Measurements from ENCODE around the gene FALEC. TPM values are rescaled to one million over a fixed set of nuclear protein-coding genes. Genes with fewer than 3 reads are reported as not detected.

The FALEC gene
- total and polyA plus RNA-seq, 9 of the 15 experiments (the other 6 are each of a cell fraction or from before 2014, with no cell fraction given), result 0.15 to 1.8 (median 0.53) TPM; not detected in 5

- TF ChIP-seq ZNF609 (CRISPR knock-in tag; IDR thresholded peaks at IDR 0.05; ENCODE audit: borderline replicate concordance) (no peak), POU5F1 (IDR thresholded peaks at IDR 0.05; ENCODE audit: borderline replicate concordance, low read depth, low read length, partially characterized antibody) (no peak), ZNF551 (CRISPR knock-in tag; IDR thresholded peaks at IDR 0.05) (no peak), ZNF76 (CRISPR knock-in tag; IDR thresholded peaks at IDR 0.05; ENCODE audit: borderline replicate concordance) (no peak), MTA1 (IDR thresholded peaks at IDR 0.05; ENCODE audit: borderline replicate concordance) (no peak), COPS2 (conservative IDR thresholded peaks at IDR 0.05) (no peak), ARID4B (CRISPR knock-in tag; IDR thresholded peaks at IDR 0.05) (no peak), SMAD2 (IDR thresholded peaks at IDR 0.05; ENCODE audit: low read depth, low read length) (no peak), CHD1 (IDR thresholded peaks at IDR 0.05; ENCODE audit: low read length) (no peak), HBP1 (CRISPR knock-in tag; IDR thresholded peaks at IDR 0.05) (no peak), ZNF24 (IDR thresholded peaks at IDR 0.05) (0 out of 2 replicates have a peak, but pooled peaks have one; percentile 5), BCLAF1 (IDR thresholded peaks at IDR 0.05; ENCODE audit: borderline replicate concordance in 1 of 2, control insufficient read depth in 1 of 2, low read depth in 2 of 2, low read length in 1 of 2) (no peak)
Observed at GRCh38 chr1:150561254-150561973, 45.9 kb downstream of the FALEC start (continued).

All from K562 (cell line).